Measurements from ENCODE around the gene SERPINA7. TPM values are rescaled to one million over a fixed set of nuclear protein-coding genes. Genes with fewer than 3 reads are reported as not detected.
"Not testable (repeated sequence)": the region's sequence is repeated elsewhere in the genome, so short reads cannot be mapped to it uniquely, and the experiment has no call there.

Gene SERPINA7
- polyA plus RNA-seq, 3 donors, result not detected

- no peak overlapping the region for H3K4me3 ChIP-seq (replicated peaks in 1 of 3; ENCODE audit: low read depth in 2 of 3, low read length in 3 of 3)
- DNase-seq, result no peak
- Mint-ChIP-seq H3K4me1 (no peaks in the 10 kb centered on the region), H3K4me3 (no peak overlapping the region), H3K36me3 (no peaks in the 10 kb centered on the region), H3K27ac (no peak overlapping the region), H3K9me3 (peaks cover 0 to 5% (median 1%) of the 10 kb centered on the region in 7 donors), H3K27me3 (ENCODE audit: low read depth in 3 of 3) (peaks cover 0 to 2% (median 1%) of the 10 kb centered on the region in 3 donors)
- no peaks in the 10 kb centered on the region for H4K20me1 ChIP-seq (ENCODE audit: insufficient read depth, low read length)
- H3K9me3 ChIP-seq (replicated peaks in 1 of 2; ENCODE audit: control insufficient read depth in 1 of 2, insufficient read depth in 1 of 2, low read length in 2 of 2), result no peaks in the 10 kb centered on the region
- H3K27ac ChIP-seq (ENCODE audit: low read depth in 1 of 2, low read length in 2 of 2), result no peak overlapping the region
- H3K36me3 ChIP-seq (replicated peaks in 1 of 2; ENCODE audit: control insufficient read depth in 1 of 2, insufficient read depth in 2 of 2, low read length in 2 of 2), result no peaks in the 10 kb centered on the region
- H3K9ac ChIP-seq (ENCODE audit: insufficient read depth, low read length, poor library complexity, severe bottlenecking), result no peak overlapping the region
- no peak overlapping the region for H3K4me2 ChIP-seq (replicated peaks; ENCODE audit: extremely low read depth, low read length, poor library complexity, severe bottlenecking)
- TF ChIP-seq CTCF (IDR thresholded peaks at IDR 0.05), result no peak
- H3K27me3 ChIP-seq (ENCODE audit: control insufficient read depth in 2 of 2, insufficient read depth in 2 of 2, low read length in 2 of 2), result no peaks in the 10 kb centered on the region
- no peaks in the 10 kb centered on the region for H3K4me1 ChIP-seq (ENCODE audit: control insufficient read depth in 1 of 2, insufficient read depth in 2 of 2, low read length in 2 of 2)
- H2AFZ ChIP-seq (ENCODE audit: insufficient read depth, low read depth, low read length, poor library complexity, severe bottlenecking), result no peak overlapping the region
- no peaks in the 10 kb centered on the region for H3K79me2 ChIP-seq (ENCODE audit: insufficient read depth, low read length)
- intact Hi-C loops (cut with micrococcal nuclease), result no loop called here
These were observed 38.3 kb downstream of the SERPINA7 start for GRCh38 chrX:106000203-106000602.

DNA sequence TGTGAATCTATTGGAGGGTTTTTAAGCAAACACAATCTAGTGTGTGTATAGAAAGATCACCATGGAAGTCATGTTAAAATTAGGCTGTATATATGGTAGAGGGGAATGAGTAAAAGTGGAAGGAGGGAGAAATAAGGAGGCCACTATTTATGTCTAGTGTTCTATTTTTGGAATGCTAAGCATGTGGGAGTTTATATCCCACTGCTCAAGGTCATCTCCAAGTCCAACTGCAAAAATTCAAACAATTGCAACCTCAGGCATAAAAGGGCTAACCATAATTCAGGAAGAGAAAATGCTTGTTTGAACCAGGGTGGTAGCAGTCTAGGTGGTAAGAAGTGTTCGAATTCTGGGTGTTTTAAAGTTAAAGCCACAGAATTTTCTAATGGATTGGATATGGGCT lies 39.2 kb downstream of the SERPINA7 start:
- Histone ChIP-seq H3K79me2 (ENCODE audit: insufficient read depth, low read length) (no peaks in the 10 kb centered on the region), H3K36me3 (replicated peaks in 1 of 2; ENCODE audit: control insufficient read depth in 1 of 2, insufficient read depth in 2 of 2, low read length in 2 of 2) (no peaks in the 10 kb centered on the region), H2AFZ (ENCODE audit: insufficient read depth, low read depth, low read length, poor library complexity, severe bottlenecking) (no peak overlapping the region), H4K20me1 (ENCODE audit: insufficient read depth, low read length) (no peaks in the 10 kb centered on the region), H3K9ac (ENCODE audit: insufficient read depth, low read length, poor library complexity, severe bottlenecking) (no peak overlapping the region), H3K4me2 (replicated peaks; ENCODE audit: extremely low read depth, low read length, poor library complexity, severe bottlenecking) (no peak overlapping the region), H3K4me1 (ENCODE audit: control insufficient read depth in 1 of 2, insufficient read depth in 2 of 2, low read length in 2 of 2) (no peaks in the 10 kb centered on the region), H3K4me3 (replicated peaks in 1 of 3; ENCODE audit: low read depth in 2 of 3, low read length in 3 of 3) (no peak overlapping the region), H3K9me3 (replicated peaks in 1 of 2; ENCODE audit: control insufficient read depth in 1 of 2, insufficient read depth in 1 of 2, low read length in 2 of 2) (no peaks in the 10 kb centered on the region), H3K27me3 (ENCODE audit: control insufficient read depth in 2 of 2, insufficient read depth in 2 of 2, low read length in 2 of 2) (no peaks in the 10 kb centered on the region), H3K27ac (ENCODE audit: low read depth in 1 of 2, low read length in 2 of 2) (no peak overlapping the region)
- Mint-ChIP-seq H3K27me3 (ENCODE audit: low read depth in 3 of 3) (peaks cover 0 to 1% (median 0%) of the 10 kb centered on the region in 3 donors), H3K4me1 (no peaks in the 10 kb centered on the region), H3K36me3 (no peaks in the 10 kb centered on the region), H3K4me3 (no peak overlapping the region), H3K27ac (no peak overlapping the region), H3K9me3 (peaks cover 0 to 7% (median 1%) of the 10 kb centered on the region in 7 donors)
- TF ChIP-seq CTCF (IDR thresholded peaks at IDR 0.05), result no peak
- no peak for DNase-seq
- 75% methylated on average over 1 of the region's 1 CpG for WGBS (ENCODE audit: insufficient coverage)
- intact Hi-C loops (cut with micrococcal nuclease), result no loop called here

DNA sequence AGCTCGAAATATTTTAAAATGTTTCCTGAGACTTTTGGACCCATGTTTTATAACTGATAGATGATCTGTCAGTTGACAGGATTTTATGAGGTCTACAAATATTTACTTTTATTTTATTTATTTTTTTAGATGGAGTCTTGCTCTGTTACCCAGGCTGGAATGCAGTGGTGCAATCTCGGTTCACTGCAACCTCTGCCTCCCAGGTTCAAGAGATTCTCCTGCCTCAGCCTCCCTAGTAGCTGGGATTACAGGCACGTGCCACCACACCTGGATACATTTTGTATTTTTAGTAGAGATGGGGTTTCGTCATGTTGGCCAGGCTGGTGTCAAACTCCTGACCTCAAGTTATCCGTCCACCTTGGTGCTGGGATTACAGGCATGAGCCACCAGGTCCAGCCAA lies 50.0 kb downstream of the SERPINA7 start:
- no CpG with 5 or more reads among the region's 5 CpGs for WGBS (ENCODE audit: insufficient coverage)
- intact Hi-C loops (cut with micrococcal nuclease); H2AFZ ChIP-seq (ENCODE audit: insufficient read depth, low read depth, low read length, poor library complexity, severe bottlenecking): not testable (repeated sequence)

More for the DNA sequence above, 50.0 kb downstream of the SERPINA7 start:
- not testable (repeated sequence) for H3K27me3 Mint-ChIP-seq (ENCODE audit: low read depth in 3 of 3); H3K4me3 Mint-ChIP-seq; H3K79me2 ChIP-seq (ENCODE audit: insufficient read depth, low read length); H3K27me3 ChIP-seq (ENCODE audit: control insufficient read depth in 2 of 2, insufficient read depth in 2 of 2, low read length in 2 of 2); H3K9ac ChIP-seq (ENCODE audit: insufficient read depth, low read length, poor library complexity, severe bottlenecking); H3K4me1 Mint-ChIP-seq; H3K36me3 ChIP-seq (replicated peaks in 1 of 2; ENCODE audit: control insufficient read depth in 1 of 2, insufficient read depth in 2 of 2, low read length in 2 of 2); H3K36me3 Mint-ChIP-seq; H3K9me3 ChIP-seq (replicated peaks in 1 of 2; ENCODE audit: control insufficient read depth in 1 of 2, insufficient read depth in 1 of 2, low read length in 2 of 2); H3K4me2 ChIP-seq (replicated peaks; ENCODE audit: extremely low read depth, low read length, poor library complexity, severe bottlenecking); H3K4me1 ChIP-seq (ENCODE audit: control insufficient read depth in 1 of 2, insufficient read depth in 2 of 2, low read length in 2 of 2); H3K9me3 Mint-ChIP-seq; DNase-seq; H4K20me1 ChIP-seq (ENCODE audit: insufficient read depth, low read length); H3K27ac Mint-ChIP-seq; H3K4me3 ChIP-seq (replicated peaks in 1 of 3; ENCODE audit: low read depth in 2 of 3, low read length in 3 of 3); H3K27ac ChIP-seq (ENCODE audit: low read depth in 1 of 2, low read length in 2 of 2)

Data from CD14-positive monocyte (primary cell).